ENCODE data around the gene PCDHGB3.

DNA sequence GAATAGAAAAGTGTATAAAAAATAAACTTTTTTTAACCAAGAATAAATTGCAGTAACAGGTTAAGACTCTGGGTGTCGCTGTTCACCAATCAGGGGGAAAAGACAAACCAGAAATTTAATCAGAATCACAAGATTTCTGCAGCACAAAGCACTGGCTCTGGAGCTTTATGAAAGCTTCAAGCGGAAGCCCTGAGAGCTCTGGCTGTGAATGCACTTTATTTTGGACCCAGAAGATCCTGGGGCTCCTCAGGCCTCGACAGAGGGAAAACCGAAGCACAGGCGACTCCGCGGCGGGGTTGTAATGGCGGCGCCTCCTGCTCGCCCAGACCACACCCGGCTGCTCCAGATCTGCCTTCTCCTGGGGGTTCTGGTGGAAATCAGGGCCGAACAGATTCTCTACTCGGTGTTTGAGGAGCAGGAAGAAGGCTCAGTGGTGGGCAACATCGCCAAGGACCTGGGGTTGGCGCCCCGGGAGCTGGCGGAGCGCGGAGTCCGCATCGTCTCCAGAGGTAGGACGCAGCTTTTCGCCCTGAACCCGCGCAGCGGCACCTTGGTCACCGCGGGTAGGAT lies 15.1 kb upstream of the PCDHGB3 start, which contains the start of gene PCDHGA4:
- TF ChIP-seq CTCF (IDR thresholded peaks at IDR 0.05 in 4 of 5, conservative IDR thresholded peaks at IDR 0.05 in 1 of 5) (peak in 4 of 5 experiments; percentile 34 to 65 (median 38)), POLR2A (IDR thresholded peaks at IDR 0.05) (no peak)

Data from gastrocnemius medialis (tissue), 4 donors.